Activated B cell treated with CpG ODN at 0.5 μM for 24 hours (primary cell): Measurements from ENCODE around the gene FGF5. TPM values are rescaled to one million over a fixed set of nuclear protein-coding genes. Genes with fewer than 3 reads are reported as not detected.

Experiments
- ATAC-seq: fragments of 200-7000 bp; cut with Tn5 transposase; one replicate; pipeline ENCODE4 v1.10.0; 2021; ENCODE audit warnings: low read depth, mild to moderate bottlenecking, moderate library complexity
- CTCF ChIA-PET: fragments of 350-600 bp; sonication (Branson Sonifier 250); formaldehyde crosslinking; loops from one replicate; lab custom pipeline; 2021; ENCODE audit warnings: antibody characterized with exemption; lab: Charles Lee
- POLR2A ChIA-PET: fragments of 350-600 bp; sonication (Branson Sonifier 250); formaldehyde crosslinking; loops from one replicate; lab custom pipeline; 2021; ENCODE audit warnings: antibody characterized with exemption; lab: Charles Lee
- DNase-seq: peaks from one replicate; pipeline ENCODE4 v3.0.0; 2022
- H3K27ac Mint-ChIP-seq: one replicate; pipeline ENCODE4 v1.8.0; 2020; ENCODE audit warnings: mixed read lengths
- H3K27me3 Mint-ChIP-seq: one replicate; pipeline ENCODE4 v1.8.0; 2021; ENCODE audit warnings: mixed read lengths
- H3K36me3 Mint-ChIP-seq: one replicate; pipeline ENCODE4 v1.8.0; 2021; ENCODE audit warnings: low read depth, mixed read lengths
- H3K4me1 Mint-ChIP-seq: one replicate; pipeline ENCODE4 v1.8.0; 2021; ENCODE audit warnings: mixed read lengths
- H3K4me3 Mint-ChIP-seq: one replicate; pipeline ENCODE4 v1.8.0; 2020; ENCODE audit warnings: mild to moderate bottlenecking, mixed read lengths
- H3K9me3 Mint-ChIP-seq: one replicate; pipeline ENCODE4 v1.8.0; 2020; ENCODE audit warnings: mixed read lengths
- CTCF ChIP-seq: fragments of 200-600 bp; IDR thresholded peaks from one replicate; pipeline ENCODE4 v1.8.0; 2022; ENCODE audit warnings: antibody characterized with exemption, mild to moderate bottlenecking
- intact Hi-C: fragments of 100-400 bp; cut with micrococcal nuclease; formaldehyde crosslinking; loops from one replicate; pipeline ENCODE4 v1.15.1; 2024
- total RNA-seq: library from RNA; stranded (reverse); gene quantifications from 2 replicates; pipeline ENCODE4 v1.2.3, GENCODE V29; 2022

FGF5 gene
- total RNA-seq, 1 donor from 2014 or later, result not detected

- ChIA-PET CTCF (no interaction called here), POLR2A (no interaction called here)
- Mint-ChIP-seq H3K9me3 (no peaks in the 10 kb centered on the region), H3K27ac (no peak overlapping the region), H3K4me1 (peaks cover 31% of the 10 kb centered on the region), H3K27me3 (peaks cover 68% of the 10 kb centered on the region), H3K4me3 (peak overlapping the region; percentile 19), H3K36me3 (no peaks in the 10 kb centered on the region)
- ATAC-seq (no peak), DNase-seq (no peak)
- intact Hi-C loops, result no loop called here
- no peak for TF ChIP-seq CTCF
Observed at GRCh38 chr4:80264352-80264647, 2.2 kb upstream of the FGF5 start.

- Mint-ChIP-seq H3K27ac (no peak overlapping the region), H3K9me3 (no peaks in the 10 kb centered on the region), H3K4me3 (no peak overlapping the region), H3K27me3 (peaks cover 68% of the 10 kb centered on the region), H3K4me1 (peaks cover 31% of the 10 kb centered on the region), H3K36me3 (no peaks in the 10 kb centered on the region)
- no peak for TF ChIP-seq CTCF
- CTCF ChIA-PET, result no interaction called here
- ATAC-seq (no peak), DNase-seq (no peak)
- intact Hi-C loops, result no loop called here
- POLR2A ChIA-PET, result no interaction called here
Observed at GRCh38 chr4:80264825-80265224, 1.6 kb upstream of the FGF5 start.

- ChIA-PET POLR2A (no interaction called here), CTCF (no interaction called here)
- Mint-ChIP-seq H3K27me3 (peaks cover 70% of the 10 kb centered on the region), H3K36me3 (no peaks in the 10 kb centered on the region), H3K4me1 (peaks cover 31% of the 10 kb centered on the region), H3K9me3 (no peaks in the 10 kb centered on the region), H3K27ac (no peak overlapping the region), H3K4me3 (peak overlapping the region; percentile 72)
- intact Hi-C loops, result no loop called here
- no peak for ATAC-seq
- no peak for TF ChIP-seq CTCF
- DNase-seq, result no peak
Observed at GRCh38 chr4:80265571-80266252, 752 bp upstream of the FGF5 start.

DNA sequence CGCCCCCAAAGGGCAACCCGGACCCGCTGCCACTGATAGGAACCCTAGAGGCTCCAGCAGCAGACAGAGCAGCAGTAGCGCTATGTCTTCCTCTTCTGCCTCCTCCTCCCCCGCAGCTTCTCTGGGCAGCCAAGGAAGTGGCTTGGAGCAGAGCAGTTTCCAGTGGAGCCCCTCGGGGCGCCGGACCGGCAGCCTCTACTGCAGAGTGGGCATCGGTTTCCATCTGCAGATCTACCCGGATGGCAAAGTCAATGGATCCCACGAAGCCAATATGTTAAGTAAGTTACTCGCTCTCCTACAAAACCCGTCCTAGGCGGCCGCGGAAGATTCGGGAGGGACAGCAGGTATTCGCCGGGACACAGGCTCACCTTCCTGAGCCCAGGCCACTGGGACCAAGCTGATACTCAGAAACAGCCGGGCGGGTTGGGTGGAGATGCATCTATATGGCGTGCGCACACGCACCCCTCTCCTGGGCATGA lies 477 bp downstream of the FGF5 start:
- Mint-ChIP-seq H3K4me1 (peaks cover 31% of the 10 kb centered on the region), H3K27me3 (peaks cover 65% of the 10 kb centered on the region), H3K36me3 (no peaks in the 10 kb centered on the region), H3K9me3 (no peaks in the 10 kb centered on the region), H3K27ac (no peak overlapping the region), H3K4me3 (peak overlapping the region; percentile 72)
- DNase-seq, result no peak
- intact Hi-C loops, result no loop called here
- TF ChIP-seq CTCF, result no peak
- CTCF ChIA-PET, result no interaction called here
- peak; percentile 28 for ATAC-seq
- POLR2A ChIA-PET, result no interaction called here

- intact Hi-C loops, result no loop called here
- H3K4me1 Mint-ChIP-seq, result peaks cover 31% of the 10 kb centered on the region
- no peak overlapping the region for H3K4me3 Mint-ChIP-seq
- no peak overlapping the region for H3K27ac Mint-ChIP-seq
- H3K9me3 Mint-ChIP-seq, result no peaks in the 10 kb centered on the region
- no peaks in the 10 kb centered on the region for H3K36me3 Mint-ChIP-seq
- ChIA-PET POLR2A (no interaction called here), CTCF (no interaction called here)
- no peak for TF ChIP-seq CTCF
- no peak for DNase-seq
- peaks cover 57% of the 10 kb centered on the region for H3K27me3 Mint-ChIP-seq
- no peak for ATAC-seq
Observed at GRCh38 chr4:80268081-80268823, 1.8 kb downstream of the FGF5 start.
